MM.1S (cell line): ENCODE measurements around the gene PARP4.

ENCODE experiments used
- EZH2 ChIP-seq: fragments of 300-600 bp; sonication (generic); optimal IDR thresholded peaks from 2 replicates; pipeline ENCODE3; 2017; ENCODE audit warnings: low read depth, mild to moderate bottlenecking, antibody characterized with exemption, low read length, mixed read lengths
- TF ChIP-seq, protein P1 (sequence below): fragments of 300-600 bp; sonication (generic); IDR thresholded peaks from 2 replicates; pipeline ENCODE4 v1.5.1; 2016; ENCODE audit warnings: antibody characterized with exemption, low read length, mixed read lengths

DNA sequence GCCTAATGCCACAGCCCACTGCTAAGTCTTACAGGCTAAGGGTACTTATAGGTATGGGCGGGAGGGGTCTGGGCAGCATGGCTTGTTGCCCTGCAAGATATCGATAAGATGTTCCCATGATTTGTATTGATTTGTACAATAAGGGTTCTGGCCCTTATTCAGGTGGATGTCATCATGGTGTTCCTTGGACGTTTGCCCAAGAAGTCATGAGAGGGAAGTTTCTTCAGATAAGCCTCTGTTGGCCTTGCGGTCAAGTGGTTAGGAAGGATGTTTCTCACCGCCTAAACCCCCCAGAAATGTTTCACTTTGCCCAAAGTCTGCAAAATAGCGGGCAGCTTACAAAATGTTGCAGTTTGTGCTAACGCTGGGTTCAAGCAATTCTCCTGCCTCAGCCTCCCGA, 7.3 kb downstream of the PARP4 start:
- TF ChIP-seq, protein P1, sequence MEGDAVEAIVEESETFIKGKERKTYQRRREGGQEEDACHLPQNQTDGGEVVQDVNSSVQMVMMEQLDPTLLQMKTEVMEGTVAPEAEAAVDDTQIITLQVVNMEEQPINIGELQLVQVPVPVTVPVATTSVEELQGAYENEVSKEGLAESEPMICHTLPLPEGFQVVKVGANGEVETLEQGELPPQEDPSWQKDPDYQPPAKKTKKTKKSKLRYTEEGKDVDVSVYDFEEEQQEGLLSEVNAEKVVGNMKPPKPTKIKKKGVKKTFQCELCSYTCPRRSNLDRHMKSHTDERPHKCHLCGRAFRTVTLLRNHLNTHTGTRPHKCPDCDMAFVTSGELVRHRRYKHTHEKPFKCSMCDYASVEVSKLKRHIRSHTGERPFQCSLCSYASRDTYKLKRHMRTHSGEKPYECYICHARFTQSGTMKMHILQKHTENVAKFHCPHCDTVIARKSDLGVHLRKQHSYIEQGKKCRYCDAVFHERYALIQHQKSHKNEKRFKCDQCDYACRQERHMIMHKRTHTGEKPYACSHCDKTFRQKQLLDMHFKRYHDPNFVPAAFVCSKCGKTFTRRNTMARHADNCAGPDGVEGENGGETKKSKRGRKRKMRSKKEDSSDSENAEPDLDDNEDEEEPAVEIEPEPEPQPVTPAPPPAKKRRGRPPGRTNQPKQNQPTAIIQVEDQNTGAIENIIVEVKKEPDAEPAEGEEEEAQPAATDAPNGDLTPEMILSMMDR, result no peak
- TF ChIP-seq EZH2, result no peak
